Central memory CD8-positive, alpha-beta T cell (primary cell): Measurements from ENCODE around the gene NUB1.

Experiments used
- ATAC-seq: fragments of 150-1000 bp; cut with Tn5 transposase; replicated peaks from 2 replicates; pipeline ENCODE4 v1.10.0; 2022; ENCODE audit warnings: mild to moderate bottlenecking, moderate FRiP score, moderate number of reproducible peaks; ENCODE audit not compliant: poor library complexity, severe bottlenecking; ENCODE audit errors: extremely low read depth
- DNase-seq, 2 donors: peaks; one replicate each; pipeline ENCODE4 v3.0.0; 2021; ENCODE audit warnings: low spot score in 2 of 2
- H3K27ac Mint-ChIP-seq: one replicate; pipeline ENCODE4 v1.8.0; 2022; ENCODE audit warnings: low read depth, mild to moderate bottlenecking, moderate library complexity, mixed read lengths
- H3K27me3 Mint-ChIP-seq: one replicate; pipeline ENCODE4 v1.8.0; 2022; ENCODE audit warnings: mixed read lengths
- H3K36me3 Mint-ChIP-seq: one replicate; pipeline ENCODE4 v1.8.0; 2022; ENCODE audit warnings: mild to moderate bottlenecking, moderate library complexity, mixed read lengths; ENCODE audit not compliant: insufficient read depth
- H3K4me1 Mint-ChIP-seq: one replicate; pipeline ENCODE4 v1.8.0; 2022; ENCODE audit warnings: mixed read lengths
- H3K4me3 Mint-ChIP-seq: one replicate; pipeline ENCODE4 v1.8.0; 2022; ENCODE audit warnings: mild to moderate bottlenecking, moderate library complexity, mixed read lengths
- H3K9me3 Mint-ChIP-seq: one replicate; pipeline ENCODE4 v1.8.0; 2022; ENCODE audit warnings: mixed read lengths

Gene NUB1

DNA sequence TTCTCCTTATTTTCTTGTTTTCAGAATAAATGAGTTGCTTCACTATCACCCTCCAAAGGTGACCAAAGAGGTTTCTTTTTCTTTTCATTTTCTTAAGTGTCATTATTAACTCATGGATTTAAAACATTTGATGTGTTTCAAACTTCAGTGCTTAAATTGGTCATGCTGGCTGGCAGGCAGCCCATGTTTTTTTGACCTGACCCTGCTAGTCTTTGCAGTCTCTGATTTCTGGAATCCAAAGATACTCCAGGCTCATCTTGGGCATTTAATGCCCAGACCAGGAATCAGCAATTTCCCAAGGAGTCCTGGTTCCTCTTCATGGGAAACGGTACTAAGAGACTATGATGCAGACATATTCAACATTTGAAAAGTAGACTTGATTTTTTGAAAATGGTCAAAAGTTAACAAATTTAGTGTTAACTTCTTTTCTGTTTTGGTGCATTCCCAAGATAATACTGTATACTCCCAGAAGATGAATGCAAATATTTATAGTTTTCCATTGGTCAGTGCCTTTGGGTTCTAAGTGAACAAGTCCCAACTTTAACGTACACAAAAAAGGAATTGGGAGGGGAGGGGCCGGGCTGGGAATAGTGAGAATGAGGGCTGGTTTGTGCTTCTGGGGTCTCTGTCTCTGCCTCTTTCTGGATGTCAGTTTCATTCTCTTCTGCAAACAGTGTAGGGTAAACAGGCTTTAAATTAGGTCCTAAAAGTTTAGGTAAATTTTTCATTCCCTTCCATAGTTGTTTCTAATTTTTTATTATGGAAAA, 19.8 kb downstream of the NUB1 start:
- no peak overlapping the region for H3K4me3 Mint-ChIP-seq
- ATAC-seq (no peak), DNase-seq (no peak)
- no peaks in the 10 kb centered on the region for H3K4me1 Mint-ChIP-seq
- no peaks in the 10 kb centered on the region for H3K27me3 Mint-ChIP-seq
- no peak overlapping the region for H3K27ac Mint-ChIP-seq
- no peaks in the 10 kb centered on the region for H3K9me3 Mint-ChIP-seq
- H3K36me3 Mint-ChIP-seq, result peaks cover 65% of the 10 kb centered on the region

- H3K4me1 Mint-ChIP-seq, result peaks cover 3% of the 10 kb centered on the region
- no peaks in the 10 kb centered on the region for H3K27me3 Mint-ChIP-seq
- no peak for ATAC-seq
- no peak overlapping the region for H3K4me3 Mint-ChIP-seq
- peaks cover 52% of the 10 kb centered on the region for H3K36me3 Mint-ChIP-seq
- no peaks in the 10 kb centered on the region for H3K9me3 Mint-ChIP-seq
- no peak for DNase-seq
- H3K27ac Mint-ChIP-seq, result no peak overlapping the region
Measured at GRCh38 chr7:151363182-151363581, 21.6 kb downstream of the NUB1 start.

DNA sequence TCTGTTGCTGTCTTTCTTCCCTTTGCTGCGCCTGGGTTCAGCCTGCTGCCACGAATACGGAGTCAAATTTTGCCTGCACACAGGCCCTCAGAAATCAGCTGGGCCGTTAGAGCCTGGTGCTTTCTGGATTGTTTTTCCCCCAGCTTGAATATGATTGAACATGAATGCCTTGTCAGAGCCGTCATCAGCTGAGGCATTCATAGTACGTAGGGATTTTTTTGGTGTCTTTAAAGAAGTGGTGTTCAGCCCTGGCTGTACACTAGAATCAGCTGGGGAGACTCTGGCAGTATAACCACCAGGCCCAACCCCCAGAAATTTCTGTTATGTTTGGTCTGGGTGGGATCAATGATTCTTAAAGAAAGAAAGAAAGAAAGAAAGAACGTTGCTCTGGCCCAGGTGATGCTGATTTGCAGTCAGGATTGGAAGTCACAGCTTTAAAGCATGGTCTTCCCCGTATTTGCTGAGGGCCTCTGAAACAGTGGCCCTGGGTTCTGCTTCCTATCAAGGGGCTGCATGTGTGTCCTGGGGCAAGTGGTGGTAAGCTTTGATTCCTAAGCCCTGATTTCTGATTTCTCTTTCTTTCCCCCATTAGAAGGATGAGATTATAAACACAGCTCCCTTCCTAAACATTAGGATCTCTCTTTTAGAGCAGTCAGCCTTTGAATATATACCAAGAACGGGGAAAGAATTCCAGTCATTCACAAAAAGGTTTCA, 24.7 kb downstream of the NUB1 start:
- H3K27ac Mint-ChIP-seq, result no peak overlapping the region

GRCh38 chr7:151366880-151367222, 25.2 kb downstream of the NUB1 start:
- DNase-seq, result no peak
- Mint-ChIP-seq H3K36me3 (peaks cover 38% of the 10 kb centered on the region), H3K27me3 (no peaks in the 10 kb centered on the region), H3K4me3 (no peak overlapping the region), H3K4me1 (peaks cover 5% of the 10 kb centered on the region), H3K27ac (no peak overlapping the region), H3K9me3 (no peaks in the 10 kb centered on the region)
- ATAC-seq, result no peak

More for the DNA sequence above, 24.7 kb downstream of the NUB1 start:
- no peak for ATAC-seq
- Mint-ChIP-seq H3K9me3 (no peaks in the 10 kb centered on the region), H3K4me3 (no peak overlapping the region), H3K36me3 (peaks cover 36% of the 10 kb centered on the region), H3K27me3 (no peaks in the 10 kb centered on the region), H3K4me1 (peaks cover 5% of the 10 kb centered on the region)
- no peak for DNase-seq

- peak overlapping the region; percentile 61 for H3K27ac Mint-ChIP-seq
- peaks cover 8% of the 10 kb centered on the region for H3K4me1 Mint-ChIP-seq
- H3K36me3 Mint-ChIP-seq, result peaks cover 35% of the 10 kb centered on the region
- no peaks in the 10 kb centered on the region for H3K9me3 Mint-ChIP-seq
- ATAC-seq, result no peak
- H3K4me3 Mint-ChIP-seq, result no peak overlapping the region
- H3K27me3 Mint-ChIP-seq, result no peaks in the 10 kb centered on the region
- no peak for DNase-seq
Measured at GRCh38 chr7:151367284-151367683, 25.7 kb downstream of the NUB1 start.

GRCh38 chr7:151368136-151368571, 26.5 kb downstream of the NUB1 start:
- peaks cover 28% of the 10 kb centered on the region for H3K36me3 Mint-ChIP-seq
- DNase-seq (peak; percentile 66 to 67), ATAC-seq (peak; percentile 92)
- H3K27me3 Mint-ChIP-seq, result no peaks in the 10 kb centered on the region
- no peak overlapping the region for H3K4me3 Mint-ChIP-seq
- peak overlapping the region; percentile 61 for H3K27ac Mint-ChIP-seq
- H3K9me3 Mint-ChIP-seq, result no peaks in the 10 kb centered on the region
- H3K4me1 Mint-ChIP-seq, result peaks cover 12% of the 10 kb centered on the region

GRCh38 chr7:151371266-151371665, 29.7 kb downstream of the NUB1 start:
- no peak overlapping the region for H3K27ac Mint-ChIP-seq
- H3K4me3 Mint-ChIP-seq, result no peak overlapping the region
- no peaks in the 10 kb centered on the region for H3K9me3 Mint-ChIP-seq
- ATAC-seq (no peak), DNase-seq (no peak)
- peaks cover 12% of the 10 kb centered on the region for H3K4me1 Mint-ChIP-seq
- no peaks in the 10 kb centered on the region for H3K27me3 Mint-ChIP-seq
- peaks cover 31% of the 10 kb centered on the region for H3K36me3 Mint-ChIP-seq

GRCh38 chr7:151372612-151373265, 31.1 kb downstream of the NUB1 start:
- Mint-ChIP-seq H3K27me3 (no peaks in the 10 kb centered on the region), H3K36me3 (peaks cover 39% of the 10 kb centered on the region), H3K4me1 (peaks cover 12% of the 10 kb centered on the region), H3K4me3 (no peak overlapping the region), H3K9me3 (no peaks in the 10 kb centered on the region), H3K27ac (no peak overlapping the region)
- DNase-seq, result no peak
- ATAC-seq, result no peak

DNA sequence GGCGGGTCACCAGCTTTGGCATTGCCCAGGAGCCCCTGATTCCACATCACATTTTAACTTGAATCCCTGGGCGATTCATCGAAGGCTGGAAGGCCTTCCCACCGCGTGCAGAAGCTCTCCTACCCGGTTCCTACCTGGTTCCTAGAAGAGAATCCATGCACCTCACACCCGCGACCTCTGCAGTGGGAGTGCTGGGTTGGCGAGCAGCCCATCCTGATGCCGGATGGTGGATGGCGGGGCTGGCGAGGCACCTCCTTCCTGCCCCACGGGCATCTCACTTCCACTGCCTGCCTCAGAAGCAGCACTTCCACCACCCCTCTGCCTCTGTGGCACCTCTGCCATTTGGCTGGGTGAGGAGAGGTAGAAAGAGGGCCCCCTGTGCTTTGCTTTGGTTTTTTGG, 32.0 kb downstream of the NUB1 start:
- no peaks in the 10 kb centered on the region for H3K9me3 Mint-ChIP-seq
- H3K27me3 Mint-ChIP-seq, result no peaks in the 10 kb centered on the region
- H3K36me3 Mint-ChIP-seq, result peaks cover 42% of the 10 kb centered on the region
- ATAC-seq (no peak), DNase-seq (no peak)
- H3K27ac Mint-ChIP-seq, result no peak overlapping the region
- no peak overlapping the region for H3K4me3 Mint-ChIP-seq
- H3K4me1 Mint-ChIP-seq, result peaks cover 6% of the 10 kb centered on the region

- Mint-ChIP-seq H3K4me3 (no peak overlapping the region), H3K27me3 (no peaks in the 10 kb centered on the region), H3K36me3 (peaks cover 43% of the 10 kb centered on the region)
Measured at GRCh38 chr7:151374139-151374538, 32.5 kb downstream of the NUB1 start.

GRCh38 chr7:151374726-151375125, 33.1 kb downstream of the NUB1 start:
- ATAC-seq (no peak), DNase-seq (no peak)
- H3K9me3 Mint-ChIP-seq, result no peaks in the 10 kb centered on the region
- H3K27ac Mint-ChIP-seq, result peak overlapping the region; percentile 41
- H3K4me1 Mint-ChIP-seq, result peaks cover 6% of the 10 kb centered on the region
- no peaks in the 10 kb centered on the region for H3K27me3 Mint-ChIP-seq
- H3K4me3 Mint-ChIP-seq, result no peak overlapping the region
- peaks cover 47% of the 10 kb centered on the region for H3K36me3 Mint-ChIP-seq

More at GRCh38 chr7:151374139-151374538, 32.5 kb downstream of the NUB1 start:
- Mint-ChIP-seq H3K27ac (peak overlapping the region; percentile 41), H3K4me1 (peaks cover 6% of the 10 kb centered on the region), H3K9me3 (no peaks in the 10 kb centered on the region)
- ATAC-seq, result no peak
- DNase-seq, result no peak

DNA sequence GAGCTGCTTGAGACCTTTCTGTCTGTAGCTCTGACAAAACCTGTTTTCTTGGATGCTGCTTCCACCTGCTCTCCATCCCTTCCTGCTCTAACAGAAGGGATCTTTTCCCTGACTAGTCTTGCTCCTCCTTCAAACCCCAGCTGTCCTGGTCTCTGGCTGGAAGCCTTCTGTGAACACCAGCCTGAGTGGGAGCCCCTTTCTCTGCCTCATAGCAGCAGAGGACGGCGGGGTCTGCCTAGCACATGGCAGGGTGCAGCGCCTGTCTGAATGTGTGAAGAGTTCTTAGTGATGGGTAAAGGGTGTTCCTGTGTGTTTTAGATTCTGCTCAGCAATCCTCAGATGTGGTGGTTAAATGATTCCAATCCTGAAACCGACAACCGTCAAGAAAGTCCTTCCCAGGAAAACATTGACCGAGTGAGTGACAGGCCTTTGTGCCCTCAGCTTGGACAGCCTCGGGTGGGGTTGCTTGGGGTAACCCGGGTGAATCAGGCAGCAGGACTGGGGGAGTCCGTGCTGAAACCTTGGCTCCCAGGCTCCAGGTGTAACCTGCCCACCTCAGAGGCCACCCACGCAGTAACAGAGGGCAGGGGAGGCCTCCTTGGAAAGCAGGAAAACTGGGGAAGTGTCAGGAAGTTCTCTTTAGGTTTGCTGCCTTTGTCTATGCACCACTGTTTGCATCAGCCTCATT, 34.1 kb downstream of the NUB1 start:
- Mint-ChIP-seq H3K36me3 (peaks cover 42% of the 10 kb centered on the region), H3K4me3 (no peak overlapping the region), H3K27ac (peak overlapping the region; percentile 74), H3K9me3 (no peaks in the 10 kb centered on the region), H3K4me1 (peaks cover 6% of the 10 kb centered on the region), H3K27me3 (no peaks in the 10 kb centered on the region)
- DNase-seq (no peak), ATAC-seq (no peak)
